ENCODE results near the gene EGLN3.
A peak's percentile ranks its signal among the peaks of the same experiment; 100 is the strongest.

Gene EGLN3

DNA sequence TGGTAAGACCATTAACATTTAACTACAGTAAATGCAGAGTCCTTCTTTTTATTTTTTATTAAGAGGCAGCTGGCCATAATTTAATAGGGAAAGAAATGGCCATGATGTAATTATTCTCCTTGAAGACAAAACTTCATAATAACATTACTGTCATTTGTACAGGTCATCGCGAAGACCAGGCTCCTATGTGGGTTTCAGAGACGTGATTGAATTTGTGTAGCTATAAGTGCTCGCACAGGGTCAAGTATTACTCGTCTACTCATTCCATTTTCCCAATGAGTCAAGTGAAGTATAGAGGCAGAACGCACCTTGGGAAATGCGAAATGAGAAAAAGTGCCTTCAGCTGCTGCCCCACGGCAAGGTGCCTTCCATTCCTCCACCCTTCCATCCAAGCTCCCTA is 40.4 kb downstream of the EGLN3 start:
- DNase-seq, result no peak
- no peak for ATAC-seq

DNA sequence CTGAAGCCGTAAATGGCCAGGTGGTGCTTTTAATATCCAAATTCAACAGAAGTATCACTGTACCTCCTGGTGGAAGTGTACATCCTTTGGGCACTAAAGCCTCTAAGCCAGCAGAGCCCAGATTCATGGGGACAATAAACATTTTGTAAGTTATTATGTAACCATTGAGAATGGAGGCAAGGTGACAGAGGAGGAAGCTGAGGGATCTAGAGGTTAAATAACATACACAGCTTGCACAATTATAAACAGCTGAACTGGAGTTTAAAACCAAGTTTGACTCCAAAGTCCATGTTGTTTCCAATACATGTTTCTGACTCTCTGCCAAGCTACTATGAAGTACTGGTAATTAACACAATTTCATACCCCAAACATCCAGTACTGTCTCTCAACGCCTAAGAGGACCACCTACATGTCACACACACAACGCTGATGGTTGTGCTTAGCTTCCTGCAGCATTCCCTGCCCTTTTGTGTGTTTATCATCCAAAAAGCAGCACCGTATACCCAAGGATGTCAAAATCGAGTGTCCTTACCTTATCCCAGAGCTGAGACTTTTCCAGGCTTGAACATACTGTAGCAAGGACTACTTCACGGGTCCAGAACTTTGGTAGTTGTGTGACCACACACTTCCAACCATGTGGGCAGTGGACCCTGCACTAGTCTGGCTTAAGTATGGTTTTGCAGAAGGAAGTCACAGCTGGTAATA is 41.3 kb downstream of the EGLN3 start:
- ATAC-seq (no peak), DNase-seq (no peak)

DNA sequence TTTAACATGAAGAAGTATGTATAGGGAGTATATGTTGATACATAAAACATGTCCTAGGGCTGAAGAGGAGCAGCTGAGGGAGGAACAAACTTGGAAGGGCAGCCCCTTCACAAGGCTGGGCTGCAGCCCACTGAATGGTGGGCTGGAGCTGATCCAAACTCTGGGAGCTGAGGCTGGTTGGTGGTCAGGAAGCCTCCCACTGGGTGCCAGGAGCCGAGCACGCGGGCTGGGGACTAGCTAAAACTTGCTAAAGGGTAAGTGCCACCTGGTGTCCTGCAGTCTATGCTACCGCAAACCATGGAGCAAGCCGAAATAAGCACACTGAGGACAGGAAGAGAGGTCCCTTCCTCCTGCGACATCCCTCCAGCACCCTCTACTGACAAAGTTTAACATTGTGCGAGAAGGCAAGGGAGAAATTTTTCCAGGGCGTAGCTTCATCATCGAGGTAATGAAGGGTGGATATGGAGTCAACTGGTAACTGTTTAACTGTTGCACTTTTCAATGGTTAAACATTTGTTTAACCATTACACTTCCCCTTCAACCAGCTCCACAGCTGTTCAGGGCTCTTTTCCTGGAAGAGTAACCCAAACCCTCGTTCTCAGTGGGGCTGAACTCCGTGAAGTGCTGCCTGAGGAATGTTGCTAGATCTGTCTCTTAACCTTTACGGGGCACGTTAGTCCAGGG is 42.2 kb downstream of the EGLN3 start:
- ATAC-seq (peak; percentile 46), DNase-seq (no peak)

DNA sequence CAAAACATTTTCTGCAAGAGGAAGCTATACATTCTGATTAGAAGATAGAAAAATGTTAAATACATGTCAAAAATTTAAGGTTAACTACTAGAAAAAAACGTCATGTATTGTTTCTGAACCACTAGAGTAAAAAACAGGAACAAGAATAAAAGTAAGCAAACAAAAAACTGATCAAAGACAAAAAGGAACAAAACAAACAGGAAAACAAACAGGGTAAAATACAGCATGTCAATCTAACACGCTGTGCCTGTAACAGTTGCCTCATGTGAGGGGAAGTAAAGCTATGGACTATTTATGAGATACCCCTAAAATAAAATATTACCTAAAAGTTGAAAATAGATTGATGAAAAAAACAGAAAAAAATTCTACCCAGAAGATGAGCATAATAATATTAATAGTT is 43.9 kb downstream of the EGLN3 start:
- ATAC-seq (no peak), DNase-seq (no peak)

DNA sequence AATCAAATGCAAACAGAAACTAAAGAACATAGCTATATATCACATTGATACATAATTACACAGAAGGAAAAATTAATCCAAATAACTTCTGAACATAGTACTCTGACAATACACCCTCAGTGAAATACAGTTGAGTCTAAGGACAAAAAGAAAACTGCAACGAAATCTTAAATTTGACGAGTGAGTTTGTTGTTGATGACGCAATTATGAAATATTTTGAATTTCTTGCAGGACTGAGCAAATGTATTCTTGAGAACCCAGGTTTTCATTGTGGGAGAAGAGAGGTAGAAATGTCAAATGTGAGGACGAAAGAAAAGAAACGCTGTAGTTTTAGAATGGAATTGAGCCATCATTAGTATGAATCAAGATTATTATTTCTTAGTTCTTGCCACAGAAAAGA is 46.3 kb downstream of the EGLN3 start:
- ATAC-seq, result no peak

DNA sequence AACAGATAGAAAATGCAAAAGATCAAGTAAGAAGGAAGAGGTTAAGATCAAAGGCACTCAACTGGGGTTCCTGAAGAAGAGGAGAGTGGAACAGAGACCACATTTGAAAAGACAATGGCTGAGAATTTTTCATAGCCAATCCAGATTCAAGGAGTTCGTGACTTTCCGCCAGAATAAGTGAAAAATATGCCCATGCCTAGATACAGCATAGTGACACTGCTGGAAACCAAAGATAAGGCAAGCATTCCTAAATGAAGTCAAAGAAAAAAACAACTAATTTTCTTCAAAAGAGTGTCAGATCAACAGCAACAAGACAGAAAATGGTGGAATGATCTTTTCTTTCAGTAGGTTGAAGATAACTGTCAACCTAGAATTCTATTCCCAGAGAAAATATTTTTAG is 47.5 kb downstream of the EGLN3 start:
- ATAC-seq (no peak), DNase-seq (no peak)

More for the DNA sequence above, 46.3 kb downstream of the EGLN3 start:
- DNase-seq, result no peak

DNA sequence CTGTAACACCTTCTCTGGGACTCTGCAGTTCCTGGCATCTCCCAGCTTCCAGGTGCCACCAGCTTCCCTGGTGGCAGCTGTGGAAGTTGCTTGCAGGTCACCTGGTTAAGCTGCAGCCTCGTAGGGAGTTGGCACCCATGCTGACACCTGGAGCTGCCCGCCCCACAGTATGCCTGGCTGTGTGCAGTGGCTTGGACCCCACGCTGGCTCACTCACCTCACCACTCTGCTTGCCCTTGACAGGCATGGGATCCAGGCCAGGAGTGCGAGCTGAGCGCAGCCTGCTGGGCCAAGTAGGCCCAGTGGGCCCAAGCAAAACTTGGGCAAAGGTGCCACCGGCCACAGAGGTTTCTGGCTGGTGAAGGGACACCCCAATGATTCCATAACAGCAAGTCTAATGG is 48.5 kb downstream of the EGLN3 start:
- ATAC-seq (no peak), DNase-seq (no peak)

DNA sequence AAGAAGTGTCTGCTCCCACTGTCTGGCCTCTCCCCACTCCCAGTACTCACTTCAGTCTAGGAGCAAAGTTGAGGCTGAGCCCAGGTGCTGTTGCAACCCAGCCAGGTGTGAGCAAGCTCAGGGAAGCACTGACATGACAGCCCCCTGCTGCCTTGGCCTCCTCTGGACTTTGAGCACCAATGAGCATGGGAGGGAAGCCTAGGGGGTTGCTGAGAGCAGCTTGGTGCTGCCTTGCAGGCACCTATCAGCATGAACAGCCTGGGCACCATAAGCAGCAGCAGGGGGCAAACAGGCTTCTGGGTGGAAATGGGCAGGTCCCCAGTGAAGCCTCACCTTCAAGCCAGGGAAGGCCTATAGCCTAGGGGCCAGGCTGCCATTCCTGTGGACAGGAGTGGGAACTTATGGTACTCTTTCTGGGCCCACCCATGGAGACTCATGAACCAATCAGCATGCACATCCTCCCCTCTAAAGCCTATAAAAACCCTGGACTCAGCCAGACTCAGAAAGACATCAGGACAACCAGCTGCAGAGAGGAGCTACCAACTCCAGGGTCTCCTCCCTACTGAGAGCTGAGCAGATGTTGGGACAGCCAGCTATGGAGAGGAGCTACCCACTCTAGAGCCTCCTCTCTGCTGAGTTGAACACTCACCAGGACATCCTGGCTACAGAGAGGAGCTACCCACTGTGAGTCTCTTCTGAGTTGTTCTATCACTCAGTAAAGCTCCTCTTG is 49.3 kb downstream of the EGLN3 start:
- no peak for ATAC-seq

DNA sequence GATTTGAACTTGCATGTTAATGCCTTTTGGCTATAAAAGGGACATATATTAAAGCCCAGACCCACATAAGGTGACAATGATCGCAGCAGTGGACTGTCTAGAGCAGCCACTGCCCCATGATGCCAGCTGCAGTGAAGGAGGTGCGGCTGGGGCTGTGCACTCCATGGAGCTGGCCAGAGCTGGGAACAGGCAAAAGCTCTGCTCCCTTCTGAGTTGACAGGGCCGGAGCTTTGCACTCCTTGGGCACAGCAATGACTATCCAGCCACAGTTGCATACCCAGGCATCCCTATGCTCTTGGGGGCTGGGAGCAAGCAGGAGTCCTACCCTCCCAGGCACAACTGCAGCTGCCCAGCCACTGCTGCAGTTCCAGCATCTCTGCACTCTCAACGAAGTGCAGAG is 50.2 kb downstream of the EGLN3 start:
- DNase-seq (no peak), ATAC-seq (no peak)

More for the DNA sequence above, 49.3 kb downstream of the EGLN3 start:
- DNase-seq, result no peak

DNA sequence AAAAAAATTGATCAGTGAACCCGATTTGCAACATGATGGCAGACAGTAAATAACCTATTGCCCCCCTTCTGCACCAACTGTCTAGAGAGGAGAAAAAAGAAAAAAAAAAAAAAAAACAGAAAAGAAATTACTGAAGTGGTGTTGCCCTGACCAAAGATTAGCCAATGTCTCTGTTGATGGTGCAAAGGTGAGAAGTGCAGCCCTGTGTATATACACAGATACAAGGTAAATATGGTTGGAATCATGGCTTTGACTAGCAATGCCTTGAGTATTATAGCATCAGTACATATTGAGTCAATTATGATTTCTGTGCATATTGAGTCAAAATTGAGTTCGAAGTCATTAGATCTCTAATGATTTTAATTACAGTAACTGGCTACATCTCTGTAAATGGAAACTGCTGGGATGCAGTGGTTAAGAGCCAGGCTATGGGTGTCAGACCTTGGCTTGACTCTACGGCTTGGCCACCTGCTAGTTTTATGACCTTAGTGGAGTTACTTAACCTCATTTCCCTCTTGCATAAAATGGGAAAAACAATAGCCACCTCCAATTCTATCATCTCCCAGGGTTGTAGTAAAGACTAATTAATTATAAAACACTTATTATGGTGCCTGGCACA is 51.0 kb downstream of the EGLN3 start:
- ATAC-seq (no peak), DNase-seq (no peak)

DNA sequence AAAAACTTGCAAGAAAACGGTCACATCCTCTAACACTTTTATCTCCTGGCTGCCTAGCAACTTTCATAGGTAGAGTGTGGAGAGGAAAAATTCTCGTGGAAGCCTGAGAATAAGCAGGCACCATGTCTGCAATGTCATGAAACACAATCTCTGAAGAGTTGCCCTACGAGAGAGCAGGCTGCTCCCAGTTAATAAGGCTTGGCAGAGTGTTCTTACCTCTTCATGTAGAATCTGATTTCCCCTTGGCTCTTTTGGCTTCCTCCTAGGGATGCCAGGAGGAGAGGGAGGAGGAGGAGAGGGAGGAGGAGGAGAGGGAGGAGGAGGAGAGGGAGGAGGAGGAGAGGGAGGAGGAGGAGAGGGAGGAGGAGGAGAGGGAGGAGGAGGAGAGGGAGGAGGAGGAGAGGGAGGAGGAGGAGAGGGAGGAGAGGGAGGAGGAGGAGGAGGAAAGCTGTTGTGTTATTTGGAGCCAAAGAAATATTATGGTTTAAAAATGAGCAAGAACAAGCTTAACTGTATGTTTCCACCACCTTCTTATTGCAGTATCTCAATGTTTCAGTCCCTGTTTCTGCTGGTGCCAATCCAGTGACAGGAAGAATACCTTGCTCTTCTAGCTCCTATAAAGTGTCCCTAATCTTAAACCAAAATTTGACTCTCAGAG is 52.9 kb downstream of the EGLN3 start:
- no peak for ATAC-seq
- no peak for DNase-seq

DNA sequence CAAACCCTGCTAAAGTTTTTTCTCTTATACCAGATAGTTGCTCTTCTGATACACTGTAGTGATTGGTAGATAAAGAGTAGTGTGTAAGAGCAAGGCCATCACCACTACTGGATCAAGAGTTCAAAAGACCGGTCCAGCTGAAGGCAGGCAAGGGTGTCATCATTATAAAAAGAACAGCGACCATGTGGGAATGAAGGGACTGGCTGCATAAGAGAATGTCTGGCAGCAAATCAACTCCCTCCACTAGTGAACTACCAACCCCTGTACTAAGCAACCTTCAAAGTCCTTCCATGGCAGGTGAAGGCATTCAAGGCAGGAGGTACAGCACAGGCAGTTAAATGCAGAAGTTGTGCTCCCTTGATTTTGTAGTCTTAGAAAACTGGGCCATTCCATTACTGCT is 53.5 kb downstream of the EGLN3 start:
- no peak for ATAC-seq
- DNase-seq, result no peak

DNA sequence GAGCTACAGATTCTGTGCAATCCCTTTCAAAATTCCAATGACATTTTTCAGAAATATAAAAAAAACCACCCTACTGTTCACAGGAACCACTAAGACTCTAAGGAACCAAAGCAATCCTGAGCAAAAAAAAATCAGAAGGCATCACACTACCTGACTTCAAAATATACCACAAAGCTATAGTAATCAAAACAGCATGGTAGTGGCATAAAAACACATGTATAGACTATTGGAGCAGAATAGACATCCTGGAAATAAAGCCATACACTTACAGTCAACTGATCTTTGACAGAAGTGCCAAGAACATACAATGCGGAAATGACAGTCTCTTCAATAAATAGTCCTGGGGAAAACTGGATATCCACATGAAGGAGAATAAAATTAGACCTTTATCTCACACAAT is 56.5 kb downstream of the EGLN3 start:
- DNase-seq (no peak), ATAC-seq (no peak)

DNA sequence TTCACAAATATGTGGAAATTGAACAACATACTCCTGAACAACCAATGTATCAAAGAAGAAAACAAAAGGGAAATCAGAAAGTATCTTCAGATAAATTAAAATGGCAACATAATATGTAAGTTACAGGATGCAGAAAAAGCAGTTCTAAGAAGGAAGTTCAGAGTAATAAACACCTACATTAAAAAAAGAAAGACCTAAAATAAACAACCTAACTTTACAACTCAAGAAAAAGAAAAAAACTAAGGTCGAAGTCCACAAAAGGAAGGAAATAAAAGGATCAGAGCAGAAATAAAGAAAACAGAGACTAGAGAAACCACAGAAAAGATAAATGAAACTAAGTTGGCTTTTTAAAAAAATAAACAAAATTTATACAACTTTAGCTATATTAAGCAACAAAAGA is 59.2 kb downstream of the EGLN3 start:
- DNase-seq (no peak), ATAC-seq (no peak)

DNA sequence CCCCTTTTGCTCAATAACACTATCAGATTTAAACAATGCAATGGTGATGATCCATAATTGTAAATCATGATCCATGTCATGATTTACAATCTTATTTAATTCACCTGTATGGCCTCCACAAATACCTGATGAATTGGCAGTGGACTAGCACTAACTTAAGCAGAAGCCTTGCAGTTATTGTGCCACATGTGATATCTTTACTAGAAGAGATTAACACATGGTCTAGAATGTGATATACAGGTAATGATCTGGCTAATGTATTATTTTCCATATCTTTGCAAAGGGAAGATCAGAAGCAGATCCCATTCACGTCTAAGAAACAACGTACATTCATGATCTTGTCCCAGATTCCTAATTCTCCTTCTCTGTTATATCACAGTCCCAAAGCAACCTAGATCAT is 66.0 kb downstream of the EGLN3 start:
- DNase-seq (no peak), ATAC-seq (no peak)

DNA sequence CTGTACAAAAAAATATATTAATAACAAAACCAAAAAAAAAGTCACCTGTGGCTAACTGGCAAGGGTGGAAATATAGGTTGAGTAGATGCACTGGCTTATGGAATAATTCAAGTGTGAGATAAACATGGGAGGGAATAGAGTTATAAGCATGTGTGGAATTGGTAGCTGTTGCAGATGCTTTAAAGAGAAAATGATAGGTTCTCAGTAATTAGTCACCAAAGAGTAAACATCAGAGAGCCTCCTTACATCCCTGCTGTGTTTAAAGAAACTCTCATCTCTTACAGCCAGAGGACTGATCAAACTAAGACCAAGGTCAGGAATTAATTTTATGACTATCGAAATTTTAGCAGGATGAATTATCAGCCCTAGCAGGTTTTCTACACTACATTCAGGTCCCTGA is 70.5 kb downstream of the EGLN3 start:
- ATAC-seq (no peak), DNase-seq (no peak)

DNA sequence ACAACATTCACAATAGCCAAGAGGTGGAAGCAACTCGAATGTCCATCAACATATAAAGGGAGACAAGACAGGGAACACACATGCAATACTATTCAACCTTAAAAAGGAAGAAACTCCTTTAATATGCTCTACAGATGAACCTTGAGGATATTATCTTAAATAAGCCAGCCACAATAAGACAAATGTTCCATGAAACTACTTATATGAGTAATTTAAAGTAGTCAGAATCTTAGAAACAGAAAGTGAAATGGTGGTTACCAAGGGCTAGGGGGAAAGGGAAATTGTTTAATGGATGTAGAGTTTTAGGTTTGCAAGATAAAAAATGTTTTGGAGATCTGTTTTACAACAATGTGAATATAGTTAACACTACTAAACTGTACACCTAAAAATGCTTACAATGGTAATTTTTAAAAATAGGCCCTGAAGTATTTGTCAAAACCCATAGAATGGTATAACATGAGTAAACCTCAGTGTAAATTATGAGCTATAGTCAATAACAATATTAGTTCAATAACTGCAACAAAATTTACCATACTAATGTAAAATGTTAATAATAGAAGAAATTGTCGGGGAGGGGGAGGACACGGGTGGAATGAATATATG is 71.1 kb downstream of the EGLN3 start:
- no peak for ATAC-seq
- DNase-seq, result no peak

DNA sequence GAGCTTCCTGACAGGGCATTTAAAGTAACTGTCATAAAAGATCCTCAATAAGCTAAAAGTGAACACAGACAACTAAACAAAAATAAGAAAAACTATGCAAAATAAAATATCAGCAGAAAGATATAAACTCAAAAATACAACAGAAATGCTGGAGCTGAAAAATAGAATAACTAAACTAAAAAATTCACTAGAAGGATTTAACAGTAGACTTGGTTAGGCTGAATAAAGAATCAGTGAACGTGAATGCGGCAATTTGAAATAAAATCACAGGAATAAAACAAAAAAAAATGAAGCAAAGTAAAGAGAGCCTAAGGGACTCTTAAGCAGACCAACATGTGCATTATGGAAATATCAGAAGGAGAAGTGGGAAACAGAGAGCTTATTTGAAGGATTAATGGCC is 74.6 kb downstream of the EGLN3 start:
- DNase-seq (no peak), ATAC-seq (no peak)

All from stimulated activated naive CD8-positive, alpha-beta T cell treated with anti-CD3 and anti-CD28 coated beads, Interleukin-15, Interleukin-2, amounts not matched to agents 100 U/mL and 50 U/mL, for 24 hours (primary cell).